NB4 (cell line): Measurements from ENCODE around the gene SPACA1.

ENCODE experiments used
- DNase-seq: peaks from one replicate; pipeline ENCODE4 v3.0.0; 2010; ENCODE audit warnings: low read depth
- H3K4me3 ChIP-seq: one replicate; pipeline ENCODE4 v1.5.1; 2011; ENCODE audit warnings: mild to moderate bottlenecking, low read depth, low read length, moderate library complexity
- MYC ChIP-seq: IDR thresholded peaks from 2 replicates; pipeline ENCODE4 v1.6.1; 2011; ENCODE audit warnings: low read depth, low read length
- POLR2A ChIP-seq: IDR thresholded peaks from 2 replicates; pipeline ENCODE4 v1.6.1; 2011; ENCODE audit warnings: mild to moderate bottlenecking; ENCODE audit not compliant: insufficient read length; ENCODE audit errors: extremely low read depth
- TF ChIP-seq, protein P1 (sequence below): IDR thresholded peaks from one replicate; pipeline ENCODE4 v1.5.1; 2012; ENCODE audit warnings: low read depth, low read length
- TF ChIP-seq, protein P2 (sequence below): IDR thresholded peaks from 2 replicates; pipeline ENCODE4 v1.6.1; 2011; ENCODE audit warnings: low read depth, low read length

The SPACA1 gene

DNA sequence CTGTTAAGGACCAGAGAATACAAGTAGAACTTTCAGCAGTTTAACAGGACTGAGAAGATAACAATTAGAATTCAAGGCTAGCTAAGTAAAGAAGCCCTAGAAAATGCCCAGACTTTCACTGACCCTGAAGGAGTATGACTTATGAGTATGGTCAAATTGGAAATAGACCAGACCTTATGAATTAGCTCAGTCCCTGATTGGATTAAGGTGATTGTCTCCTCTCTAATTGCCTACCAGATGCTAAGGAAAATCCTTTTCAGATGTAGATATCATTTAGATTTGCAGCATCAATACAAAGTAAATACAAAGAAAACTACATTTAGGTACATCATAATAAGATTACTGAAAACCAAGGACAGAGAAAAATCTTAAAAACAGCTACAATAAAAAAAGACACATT is 59.6 kb downstream of the SPACA1 start:
- H3K4me3 ChIP-seq: no peak overlapping the region
- no peak for DNase-seq
- TF ChIP-seq POLR2A (no peak), MYC (no peak)
- TF ChIP-seq, protein P1, sequence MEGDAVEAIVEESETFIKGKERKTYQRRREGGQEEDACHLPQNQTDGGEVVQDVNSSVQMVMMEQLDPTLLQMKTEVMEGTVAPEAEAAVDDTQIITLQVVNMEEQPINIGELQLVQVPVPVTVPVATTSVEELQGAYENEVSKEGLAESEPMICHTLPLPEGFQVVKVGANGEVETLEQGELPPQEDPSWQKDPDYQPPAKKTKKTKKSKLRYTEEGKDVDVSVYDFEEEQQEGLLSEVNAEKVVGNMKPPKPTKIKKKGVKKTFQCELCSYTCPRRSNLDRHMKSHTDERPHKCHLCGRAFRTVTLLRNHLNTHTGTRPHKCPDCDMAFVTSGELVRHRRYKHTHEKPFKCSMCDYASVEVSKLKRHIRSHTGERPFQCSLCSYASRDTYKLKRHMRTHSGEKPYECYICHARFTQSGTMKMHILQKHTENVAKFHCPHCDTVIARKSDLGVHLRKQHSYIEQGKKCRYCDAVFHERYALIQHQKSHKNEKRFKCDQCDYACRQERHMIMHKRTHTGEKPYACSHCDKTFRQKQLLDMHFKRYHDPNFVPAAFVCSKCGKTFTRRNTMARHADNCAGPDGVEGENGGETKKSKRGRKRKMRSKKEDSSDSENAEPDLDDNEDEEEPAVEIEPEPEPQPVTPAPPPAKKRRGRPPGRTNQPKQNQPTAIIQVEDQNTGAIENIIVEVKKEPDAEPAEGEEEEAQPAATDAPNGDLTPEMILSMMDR: no peak
- TF ChIP-seq, protein P2, sequence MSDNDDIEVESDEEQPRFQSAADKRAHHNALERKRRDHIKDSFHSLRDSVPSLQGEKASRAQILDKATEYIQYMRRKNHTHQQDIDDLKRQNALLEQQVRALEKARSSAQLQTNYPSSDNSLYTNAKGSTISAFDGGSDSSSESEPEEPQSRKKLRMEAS: no peak

DNA sequence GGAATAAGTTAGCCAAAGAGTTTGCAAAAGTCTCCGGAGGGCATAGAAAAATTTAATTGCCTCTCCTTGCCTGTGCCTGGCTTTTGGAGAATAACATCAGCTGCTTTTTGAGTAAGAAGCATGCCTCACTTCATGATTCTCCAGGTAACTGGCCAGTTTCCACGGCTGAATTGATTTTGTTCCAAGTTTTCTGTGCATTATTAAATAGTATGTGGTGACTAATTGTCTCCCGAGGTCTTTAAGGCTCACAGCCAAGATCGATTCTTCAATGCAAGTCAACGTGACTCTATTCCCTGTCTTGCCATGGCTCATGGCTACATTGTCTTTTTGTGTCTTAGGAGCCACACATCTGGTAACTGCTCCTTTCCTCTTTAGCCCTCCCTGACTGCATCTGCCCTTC is 64.3 kb downstream of the SPACA1 start:
- no peak overlapping the region for H3K4me3 ChIP-seq
- TF ChIP-seq MYC (no peak), POLR2A (no peak)
- TF ChIP-seq, protein P2: no peak
- TF ChIP-seq, protein P1: no peak
- DNase-seq: no peak

DNA sequence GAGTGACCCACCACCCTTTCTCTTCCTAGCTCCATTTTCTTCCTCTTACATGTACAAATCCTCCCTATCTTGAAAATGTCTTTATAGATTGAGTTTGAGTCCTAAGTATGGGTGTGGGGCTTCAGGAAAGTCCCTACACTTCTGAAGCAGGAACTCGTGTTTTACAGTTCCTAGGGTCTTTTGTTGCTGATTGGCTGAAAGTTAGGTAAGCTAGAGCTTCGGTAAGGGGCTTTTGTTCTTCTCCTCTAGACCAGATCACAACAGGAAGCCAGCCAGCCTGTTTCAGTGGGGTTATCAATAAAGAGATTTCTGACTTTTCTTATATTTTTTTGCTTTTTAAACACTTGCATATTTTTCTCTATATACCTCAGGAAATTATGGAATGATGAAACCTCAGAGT is 67.2 kb downstream of the SPACA1 start:
- TF ChIP-seq, protein P1: no peak
- TF ChIP-seq MYC: no peak
- no peak for TF ChIP-seq POLR2A
- TF ChIP-seq, protein P2: no peak
- H3K4me3 ChIP-seq: no peak overlapping the region
- DNase-seq: no peak

DNA sequence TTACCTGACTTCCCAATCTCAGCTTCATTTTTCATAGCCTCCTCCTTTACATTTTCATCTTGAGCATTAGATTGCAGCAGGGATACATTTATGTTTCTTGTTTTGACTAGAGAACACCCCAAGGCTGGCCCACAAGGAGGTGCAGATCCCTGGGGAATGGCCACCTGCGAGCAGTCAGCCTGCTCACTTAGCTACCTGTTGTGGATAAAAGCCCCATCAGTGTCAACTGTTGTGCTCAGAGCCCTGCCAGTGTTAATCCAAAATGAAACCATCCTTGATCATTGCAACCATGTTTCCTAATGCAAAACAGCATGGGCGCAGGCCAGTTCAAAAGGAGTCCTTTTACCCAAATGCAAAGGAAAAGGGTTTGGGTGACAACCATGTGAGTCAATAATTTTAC is 67.7 kb downstream of the SPACA1 start:
- DNase-seq: no peak

DNA sequence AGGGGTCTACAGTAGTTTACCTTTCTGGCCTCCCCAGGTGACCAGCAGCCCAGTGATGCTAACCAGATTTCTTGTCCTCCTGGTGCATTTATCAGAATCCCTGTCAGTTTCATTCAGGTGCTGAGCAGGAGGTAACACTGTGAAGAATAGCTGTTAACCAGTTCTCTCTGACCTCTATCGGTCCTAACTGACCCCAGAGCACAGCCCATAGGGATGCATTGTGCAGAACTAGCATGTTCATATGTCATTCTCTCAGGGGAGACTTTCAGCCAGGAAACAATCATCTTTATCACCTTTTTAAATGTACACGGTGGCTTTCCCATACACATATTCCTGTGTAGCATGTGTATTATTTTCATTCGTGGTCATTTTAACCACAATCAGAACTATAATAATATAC is 68.6 kb downstream of the SPACA1 start:
- no peak for DNase-seq
- TF ChIP-seq, protein P1: no peak
- no peak for TF ChIP-seq MYC
- TF ChIP-seq, protein P2: no peak
- TF ChIP-seq POLR2A: no peak
- H3K4me3 ChIP-seq: no peak overlapping the region

More for the DNA sequence above, 67.7 kb downstream of the SPACA1 start:
- TF ChIP-seq, protein P2: no peak
- TF ChIP-seq MYC (no peak), POLR2A (no peak)
- TF ChIP-seq, protein P1: no peak
- H3K4me3 ChIP-seq: no peak overlapping the region
